ENCODE data around the gene RPN1. TPM values are rescaled to one million over a fixed set of nuclear protein-coding genes. Genes with fewer than 3 reads are reported as not detected.

RPN1 gene
- total and polyA plus RNA-seq, 2 donors (not counting 1 experiment from before 2014, with no cell fraction given) = 40.4 to 80.6 TPM

DNA sequence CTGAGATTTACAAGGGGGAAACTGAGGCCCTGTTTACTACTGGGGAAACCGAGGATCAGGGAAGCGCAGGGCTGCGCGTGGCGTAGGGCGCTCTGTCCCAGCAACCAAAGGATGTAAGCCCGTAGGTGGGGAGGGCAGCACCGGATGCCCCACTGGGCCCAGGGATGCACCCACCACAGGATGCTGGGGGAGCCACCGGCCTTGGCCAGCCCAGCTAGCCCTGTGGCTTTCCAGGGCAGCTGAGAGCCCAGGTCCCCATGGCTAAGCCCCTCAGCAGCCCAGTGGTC is 33.4 kb downstream of the RPN1 start:
- H3K4me2 ChIP-seq (replicated peaks; ENCODE audit: low read depth, low read length, poor library complexity, severe bottlenecking) = peak overlapping the region; percentile 96
- H2AFZ ChIP-seq (ENCODE audit: insufficient read depth, low read depth, low read length, poor library complexity, severe bottlenecking) = peak overlapping the region; percentile 96
- POLR2A ChIA-PET = interaction anchor here (1.0 kb wide), 1 partner anchor 64 kb away, joined by 4 read pairs; no protein-coding TSS in a partner anchor
- Mint-ChIP-seq H3K4me3 (peak overlapping the region; percentile 96), H3K27ac (peak overlapping the region; percentile 91), H3K9me3 (ENCODE audit: insufficient read depth) (no peaks in the 10 kb centered on the region), H3K4me1 (peaks cover 25% of the 10 kb centered on the region), H3K27me3 (no peaks in the 10 kb centered on the region)
- CTCF ChIA-PET = interaction anchor here (0.6 to 3.9 kb wide), 27 partner anchors 10 to 632 kb away, joined by 3 to 32 read pairs (median 5); partner anchors contain the start of genes ACAD9, COPG1, RAB7A and RPN1
- intact Hi-C loops (cut with micrococcal nuclease) = loop anchor here (1.0 to 5.0 kb wide), 7 partner anchors 33 to 630 kb away; partner anchors contain the start of genes ACAD9, COPG1 and RPN1
- H3K36me3 ChIP-seq (replicated peaks in 1 of 2; ENCODE audit: control extremely low read depth in 1 of 2, control insufficient read depth in 1 of 2, extremely low read depth in 1 of 2, insufficient read depth in 2 of 2, low read length in 1 of 2) = peaks cover 2 to 27% of the 10 kb centered on the region in 2 experiments
- WGBS (ENCODE audit: insufficient coverage) = 44% methylated on average over 9 of the region's 9 CpGs
- peak overlapping the region in 4 of 5 experiments; percentile 50 to 98 (median 64) for H3K4me3 ChIP-seq (ENCODE audit: control extremely low read depth in 1 of 5, extremely low read depth in 1 of 5, insufficient read depth in 1 of 5, low read depth in 2 of 5, low read length in 4 of 5)
- DNase-seq (no peak), ATAC-seq (ENCODE audit: low read depth) (no peak)
- peaks cover 11 to 23% of the 10 kb centered on the region in 2 donors for H3K4me1 ChIP-seq (ENCODE audit: control insufficient read depth in 2 of 2, insufficient read depth in 2 of 2, low read length in 2 of 2)
- H3K27ac ChIP-seq (ENCODE audit: low read length in 2 of 2) = peak overlapping the region; percentile 71 to 90
- H3K9ac ChIP-seq (ENCODE audit: low read length) = peak overlapping the region; percentile 73
- H3K79me2 ChIP-seq (ENCODE audit: control insufficient read depth, insufficient read depth, low read length) = peaks cover 4% of the 10 kb centered on the region
- no peaks in the 10 kb centered on the region for H3K9me3 ChIP-seq (ENCODE audit: control extremely low read depth in 1 of 3, control insufficient read depth in 2 of 3, insufficient read depth in 1 of 3, low read length in 2 of 3)
- no peak for TF ChIP-seq EZH2 (IDR thresholded peaks at IDR 0.05; ENCODE audit: borderline replicate concordance, insufficient read depth, low read depth, low read length, poor library complexity, severe bottlenecking)
- TF ChIP-seq, protein P1, sequence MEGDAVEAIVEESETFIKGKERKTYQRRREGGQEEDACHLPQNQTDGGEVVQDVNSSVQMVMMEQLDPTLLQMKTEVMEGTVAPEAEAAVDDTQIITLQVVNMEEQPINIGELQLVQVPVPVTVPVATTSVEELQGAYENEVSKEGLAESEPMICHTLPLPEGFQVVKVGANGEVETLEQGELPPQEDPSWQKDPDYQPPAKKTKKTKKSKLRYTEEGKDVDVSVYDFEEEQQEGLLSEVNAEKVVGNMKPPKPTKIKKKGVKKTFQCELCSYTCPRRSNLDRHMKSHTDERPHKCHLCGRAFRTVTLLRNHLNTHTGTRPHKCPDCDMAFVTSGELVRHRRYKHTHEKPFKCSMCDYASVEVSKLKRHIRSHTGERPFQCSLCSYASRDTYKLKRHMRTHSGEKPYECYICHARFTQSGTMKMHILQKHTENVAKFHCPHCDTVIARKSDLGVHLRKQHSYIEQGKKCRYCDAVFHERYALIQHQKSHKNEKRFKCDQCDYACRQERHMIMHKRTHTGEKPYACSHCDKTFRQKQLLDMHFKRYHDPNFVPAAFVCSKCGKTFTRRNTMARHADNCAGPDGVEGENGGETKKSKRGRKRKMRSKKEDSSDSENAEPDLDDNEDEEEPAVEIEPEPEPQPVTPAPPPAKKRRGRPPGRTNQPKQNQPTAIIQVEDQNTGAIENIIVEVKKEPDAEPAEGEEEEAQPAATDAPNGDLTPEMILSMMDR (IDR thresholded peaks at IDR 0.05) = no peak
- no peaks in the 10 kb centered on the region for H4K20me1 ChIP-seq (ENCODE audit: control insufficient read depth, insufficient read depth, low read length, poor library complexity, severe bottlenecking)
- no peaks in the 10 kb centered on the region for H3K27me3 ChIP-seq (replicated peaks in 1 of 4; ENCODE audit: control extremely low read depth in 1 of 4, control insufficient read depth in 3 of 4, insufficient read depth in 4 of 4, low read length in 3 of 4)

DNA sequence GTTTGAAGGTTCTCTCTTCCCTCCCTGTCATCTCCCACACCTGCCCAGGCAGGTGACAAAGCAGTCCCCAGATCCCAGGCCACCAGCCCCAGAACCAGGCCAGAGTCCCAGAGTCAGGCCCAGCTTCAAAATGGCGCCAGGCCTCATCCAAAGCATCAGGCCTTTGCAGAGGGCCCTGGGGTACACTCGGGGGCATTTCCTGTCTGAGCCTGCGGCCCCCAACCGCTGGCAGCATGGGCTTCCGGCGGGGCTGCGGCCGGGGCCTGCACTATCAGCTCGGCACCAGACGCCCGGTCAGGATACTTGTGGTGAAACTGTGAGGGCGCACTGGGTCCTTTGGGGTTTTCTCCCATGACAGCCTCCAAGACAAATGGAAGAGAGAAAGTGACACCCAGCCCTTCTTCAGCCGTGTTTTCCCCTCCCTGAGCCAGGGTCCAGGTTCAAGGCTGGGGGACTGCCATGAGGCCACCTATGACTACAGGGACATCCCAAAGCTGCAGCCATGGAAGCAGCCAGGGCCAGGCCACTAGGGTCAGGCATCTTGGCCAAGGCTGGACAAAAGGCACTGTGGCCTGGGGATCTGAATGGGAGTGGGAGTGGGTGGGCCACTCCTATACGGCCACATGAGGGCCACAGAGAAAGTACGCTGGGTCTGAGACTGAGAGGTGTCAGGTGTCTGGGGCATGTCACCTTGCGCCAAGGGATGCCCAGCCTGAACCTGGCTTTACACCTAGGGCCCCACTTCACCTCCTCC is 33.9 kb downstream of the RPN1 start:
- Histone ChIP-seq H3K79me2 (ENCODE audit: control insufficient read depth, insufficient read depth, low read length) (peaks cover 4% of the 10 kb centered on the region), H3K27me3 (replicated peaks in 1 of 4; ENCODE audit: control extremely low read depth in 1 of 4, control insufficient read depth in 3 of 4, insufficient read depth in 4 of 4, low read length in 3 of 4) (no peaks in the 10 kb centered on the region), H3K4me3 (ENCODE audit: control extremely low read depth in 1 of 5, extremely low read depth in 1 of 5, insufficient read depth in 1 of 5, low read depth in 2 of 5, low read length in 4 of 5) (peak overlapping the region in 4 of 5 experiments; percentile 50 to 98 (median 64)), H3K9me3 (ENCODE audit: control extremely low read depth in 1 of 3, control insufficient read depth in 2 of 3, insufficient read depth in 1 of 3, low read length in 2 of 3) (no peaks in the 10 kb centered on the region), H3K4me2 (replicated peaks; ENCODE audit: low read depth, low read length, poor library complexity, severe bottlenecking) (peak overlapping the region; percentile 96), H3K4me1 (ENCODE audit: control insufficient read depth in 2 of 2, insufficient read depth in 2 of 2, low read length in 2 of 2) (peaks cover 11 to 23% of the 10 kb centered on the region in 2 donors), H3K36me3 (replicated peaks in 1 of 2; ENCODE audit: control extremely low read depth in 1 of 2, control insufficient read depth in 1 of 2, extremely low read depth in 1 of 2, insufficient read depth in 2 of 2, low read length in 1 of 2) (peaks cover 2 to 22% of the 10 kb centered on the region in 2 experiments), H4K20me1 (ENCODE audit: control insufficient read depth, insufficient read depth, low read length, poor library complexity, severe bottlenecking) (no peaks in the 10 kb centered on the region), H2AFZ (ENCODE audit: insufficient read depth, low read depth, low read length, poor library complexity, severe bottlenecking) (peak overlapping the region; percentile 96), H3K27ac (ENCODE audit: low read length in 2 of 2) (peak overlapping the region; percentile 71 to 90), H3K9ac (ENCODE audit: low read length) (peak overlapping the region; percentile 73)
- H3K27ac Mint-ChIP-seq = peak overlapping the region; percentile 32
- TF ChIP-seq, protein P1 (IDR thresholded peaks at IDR 0.05) = no peak
- peak overlapping the region; percentile 96 for H3K4me3 Mint-ChIP-seq
- 88% methylated on average over 14 of the region's 16 CpGs for whole genome bisulfite sequencing (ENCODE audit: insufficient coverage)
- H3K4me1 Mint-ChIP-seq = peaks cover 25% of the 10 kb centered on the region
- ATAC-seq (ENCODE audit: low read depth) (no peak), DNase-seq (peak; percentile 34)
- CTCF ChIA-PET = interaction anchor here (0.6 to 3.9 kb wide), 11 partner anchors 9 to 468 kb away, joined by 3 to 32 read pairs (median 5); no protein-coding TSS in a partner anchor
- POLR2A ChIA-PET = no interaction called here
- H3K27me3 Mint-ChIP-seq = no peaks in the 10 kb centered on the region
- intact Hi-C loops (cut with micrococcal nuclease) = loop anchor here (1.0 to 5.0 kb wide), 7 partner anchors 34 to 631 kb away; partner anchors contain the start of genes ACAD9, COPG1 and RPN1
- H3K9me3 Mint-ChIP-seq (ENCODE audit: insufficient read depth) = no peaks in the 10 kb centered on the region

Data from B cell (primary cell).